Measurements from ENCODE around the gene TTBK1.

Gene TTBK1

GRCh38 chr6:43310624-43311023, 67.3 kb downstream of the TTBK1 start:
- TF ChIP-seq CTCF (conservative IDR thresholded peaks at IDR 0.05), result no peak
- H3K27ac ChIP-seq, result no peak overlapping the region

- H3K27ac ChIP-seq, result no peak overlapping the region
- no peak for TF ChIP-seq CTCF (conservative IDR thresholded peaks at IDR 0.05)
These were observed 68.4 kb downstream of the TTBK1 start for GRCh38 chr6:43311666-43312065.

- TF ChIP-seq CTCF (conservative IDR thresholded peaks at IDR 0.05), result no peak
These were observed 70.5 kb downstream of the TTBK1 start for GRCh38 chr6:43313813-43314212.

GRCh38 chr6:43318011-43318410, 74.7 kb downstream of the TTBK1 start:
- TF ChIP-seq CTCF (conservative IDR thresholded peaks at IDR 0.05), result no peak
- no peak overlapping the region for H3K27ac ChIP-seq

More at GRCh38 chr6:43313813-43314212, 70.5 kb downstream of the TTBK1 start:
- no peak overlapping the region for H3K27ac ChIP-seq

- no peak overlapping the region for H3K27ac ChIP-seq
- no peak for TF ChIP-seq CTCF (conservative IDR thresholded peaks at IDR 0.05)
These were observed 82.6 kb downstream of the TTBK1 start for GRCh38 chr6:43325876-43326275.

- TF ChIP-seq CTCF (conservative IDR thresholded peaks at IDR 0.05), result no peak
- no peak overlapping the region for H3K27ac ChIP-seq
These were observed 85.2 kb downstream of the TTBK1 start for GRCh38 chr6:43328528-43328927.

- TF ChIP-seq CTCF (conservative IDR thresholded peaks at IDR 0.05), result no peak
- H3K27ac ChIP-seq, result no peak overlapping the region; the same call in 1 of the 2 replicates
These were observed 88.2 kb downstream of the TTBK1 start for GRCh38 chr6:43331470-43331869.

- TF ChIP-seq CTCF (conservative IDR thresholded peaks at IDR 0.05), result no peak
- no peak overlapping the region; the same call in 1 of the 2 replicates for H3K27ac ChIP-seq
These were observed 88.6 kb downstream of the TTBK1 start for GRCh38 chr6:43331891-43332290.
